ENCODE data around the gene PAX8. TPM values are rescaled to one million over a fixed set of nuclear protein-coding genes. Genes with fewer than 3 reads are reported as not detected.

Gene PAX8
- total RNA-seq, 1 donor = 0.31 TPM

GRCh38 chr2:113178069-113178746 lies 100.5 kb downstream of the PAX8 start:
- Histone ChIP-seq H3K27me3 (ENCODE audit: insufficient read depth, low read length) (no peaks in the 10 kb centered on the region), H3K4me3 (ENCODE audit: low read length) (no peak overlapping the region), H3K4me1 (ENCODE audit: insufficient read depth, low read length) (peaks cover 91% of the 10 kb centered on the region), H3K9me3 (ENCODE audit: low read depth, low read length) (no peaks in the 10 kb centered on the region)

GRCh38 chr2:113176696-113177355 lies 101.9 kb downstream of the PAX8 start:
- Histone ChIP-seq H3K4me3 (ENCODE audit: low read length) (peak overlapping the region; percentile 63), H3K9me3 (ENCODE audit: low read depth, low read length) (no peaks in the 10 kb centered on the region), H3K27me3 (ENCODE audit: insufficient read depth, low read length) (no peaks in the 10 kb centered on the region), H3K4me1 (ENCODE audit: insufficient read depth, low read length) (peaks cover 91% of the 10 kb centered on the region)

- no peaks in the 10 kb centered on the region for H3K27me3 ChIP-seq (ENCODE audit: insufficient read depth, low read length)
- H3K9me3 ChIP-seq (ENCODE audit: low read depth, low read length) = no peaks in the 10 kb centered on the region
- peak overlapping the region; percentile 63 for H3K4me3 ChIP-seq (ENCODE audit: low read length)
- peaks cover 91% of the 10 kb centered on the region for H3K4me1 ChIP-seq (ENCODE audit: insufficient read depth, low read length)
These were observed 102.7 kb downstream of the PAX8 start for GRCh38 chr2:113175736-113176695.

GRCh38 chr2:113175042-113175628 lies 103.6 kb downstream of the PAX8 start:
- peak overlapping the region; percentile 63 for H3K4me3 ChIP-seq (ENCODE audit: low read length)
- peaks cover 84% of the 10 kb centered on the region for H3K4me1 ChIP-seq (ENCODE audit: insufficient read depth, low read length)
- H3K27me3 ChIP-seq (ENCODE audit: insufficient read depth, low read length) = no peaks in the 10 kb centered on the region
- no peaks in the 10 kb centered on the region for H3K9me3 ChIP-seq (ENCODE audit: low read depth, low read length)

- Histone ChIP-seq H3K4me1 (ENCODE audit: insufficient read depth, low read length) (peaks cover 84% of the 10 kb centered on the region), H3K27me3 (ENCODE audit: insufficient read depth, low read length) (no peaks in the 10 kb centered on the region), H3K9me3 (ENCODE audit: low read depth, low read length) (no peaks in the 10 kb centered on the region), H3K4me3 (ENCODE audit: low read length) (peak overlapping the region; percentile 63)
These were observed 104.4 kb downstream of the PAX8 start for GRCh38 chr2:113174376-113174750.

- peaks cover 84% of the 10 kb centered on the region for H3K4me1 ChIP-seq (ENCODE audit: insufficient read depth, low read length)
- H3K27me3 ChIP-seq (ENCODE audit: insufficient read depth, low read length) = no peaks in the 10 kb centered on the region
- H3K4me3 ChIP-seq (ENCODE audit: low read length) = peak within 1 kb of the TSS; percentile 63
- H3K9me3 ChIP-seq (ENCODE audit: low read depth, low read length) = no peaks in the 10 kb centered on the region
These were observed 105.0 kb downstream of the PAX8 start, which contains the start of gene PSD4 for GRCh38 chr2:113173542-113174375. PSD4 (plus strand) TSS chr2:113173971; CDS start chr2:113182457, 8,486 bp downstream.

- H3K9me3 ChIP-seq (ENCODE audit: low read depth, low read length) = no peaks in the 10 kb centered on the region
- H3K4me3 ChIP-seq (ENCODE audit: low read length) = no peak overlapping the region
These were observed 105.8 kb downstream of the PAX8 start for GRCh38 chr2:113172721-113173541.

GRCh38 chr2:113171334-113172075 lies 107.2 kb downstream of the PAX8 start:
- H3K4me1 ChIP-seq (ENCODE audit: insufficient read depth, low read length) = peaks cover 84% of the 10 kb centered on the region
- H3K27me3 ChIP-seq (ENCODE audit: insufficient read depth, low read length) = no peaks in the 10 kb centered on the region
- no peak overlapping the region for H3K4me3 ChIP-seq (ENCODE audit: low read length)
- no peaks in the 10 kb centered on the region for H3K9me3 ChIP-seq (ENCODE audit: low read depth, low read length)

More at GRCh38 chr2:113172721-113173541, 105.8 kb downstream of the PAX8 start:
- H3K27me3 ChIP-seq (ENCODE audit: insufficient read depth, low read length) = no peaks in the 10 kb centered on the region
- peaks cover 84% of the 10 kb centered on the region for H3K4me1 ChIP-seq (ENCODE audit: insufficient read depth, low read length)

- no peak overlapping the region for H3K4me3 ChIP-seq (ENCODE audit: low read length)
- H3K9me3 ChIP-seq (ENCODE audit: low read depth, low read length) = no peaks in the 10 kb centered on the region
- H3K4me1 ChIP-seq (ENCODE audit: insufficient read depth, low read length) = peaks cover 70% of the 10 kb centered on the region
- H3K27me3 ChIP-seq (ENCODE audit: insufficient read depth, low read length) = no peaks in the 10 kb centered on the region
These were observed 109.1 kb downstream of the PAX8 start for GRCh38 chr2:113169586-113169985.

GRCh38 chr2:113169002-113169530 lies 109.7 kb downstream of the PAX8 start:
- Histone ChIP-seq H3K27me3 (ENCODE audit: insufficient read depth, low read length) (no peaks in the 10 kb centered on the region), H3K4me3 (ENCODE audit: low read length) (no peak overlapping the region), H3K9me3 (ENCODE audit: low read depth, low read length) (no peaks in the 10 kb centered on the region), H3K4me1 (ENCODE audit: insufficient read depth, low read length) (peaks cover 65% of the 10 kb centered on the region)

- Histone ChIP-seq H3K9me3 (ENCODE audit: low read depth, low read length) (no peaks in the 10 kb centered on the region), H3K4me1 (ENCODE audit: insufficient read depth, low read length) (peaks cover 56% of the 10 kb centered on the region), H3K4me3 (ENCODE audit: low read length) (no peak overlapping the region)
These were observed 110.8 kb downstream of the PAX8 start for GRCh38 chr2:113167962-113168340.

GRCh38 chr2:113167115-113167932 lies 111.4 kb downstream of the PAX8 start:
- no peak overlapping the region for H3K4me3 ChIP-seq (ENCODE audit: low read length)
- H3K9me3 ChIP-seq (ENCODE audit: low read depth, low read length) = no peaks in the 10 kb centered on the region
- no peaks in the 10 kb centered on the region for H3K27me3 ChIP-seq (ENCODE audit: insufficient read depth, low read length)
- H3K4me1 ChIP-seq (ENCODE audit: insufficient read depth, low read length) = peaks cover 50% of the 10 kb centered on the region

More at GRCh38 chr2:113167962-113168340, 110.8 kb downstream of the PAX8 start:
- H3K27me3 ChIP-seq (ENCODE audit: insufficient read depth, low read length) = no peaks in the 10 kb centered on the region
